HepG2 (cell line): Measurements from ENCODE around the gene CEP97. TPM values are rescaled to one million over a fixed set of nuclear protein-coding genes. Genes with fewer than 3 reads are reported as not detected.
A peak's percentile ranks its signal among the peaks of the same experiment; 100 is the strongest.

ENCODE experiments used
- AGO2 ChIP-seq: fragments of 200-400 bp; formaldehyde crosslinking; optimal IDR thresholded peaks from 2 replicates; pipeline ENCODE3; 2017; ENCODE audit warnings: mild to moderate bottlenecking, low read depth, low read length, moderate library complexity
- BCL3 ChIP-seq: sonication (generic); formaldehyde crosslinking; IDR thresholded peaks from 2 replicates; pipeline ENCODE4 v1.5.1; 2020; ENCODE audit warnings: mild to moderate bottlenecking, missing genetic modification reagents, moderate library complexity
- E2F5 ChIP-seq: sonication (generic); formaldehyde crosslinking; conservative IDR thresholded peaks from 2 replicates; pipeline ENCODE4 v1.4.0; 2020; ENCODE audit warnings: missing genetic modification reagents
- ETV6 ChIP-seq: sonication (generic); formaldehyde crosslinking; conservative IDR thresholded peaks from 2 replicates; pipeline ENCODE4 v1.4.0; 2020; ENCODE audit warnings: missing genetic modification reagents
- FOXC1 ChIP-seq: sonication (generic); formaldehyde crosslinking; IDR thresholded peaks from 2 replicates; pipeline ENCODE4 v1.8.0; 2022; ENCODE audit warnings: mild to moderate bottlenecking, missing genetic modification reagents, borderline replicate concordance
- IRF2 ChIP-seq: IDR thresholded peaks from 2 replicates; pipeline ENCODE4 v1.6.1; 2018; ENCODE audit warnings: missing genetic modification reagents, missing compliant biosample characterization
- NCOA2 ChIP-seq: sonication (generic); formaldehyde crosslinking; IDR thresholded peaks from 2 replicates; pipeline ENCODE4 v1.8.0; 2022; ENCODE audit warnings: inconsistent platforms
- NFYB ChIP-seq: sonication (generic); formaldehyde crosslinking; IDR thresholded peaks from 2 replicates; pipeline ENCODE4 v1.4.0; 2020; ENCODE audit warnings: missing genetic modification reagents
- PAF1 ChIP-seq: IDR thresholded peaks from 2 replicates; pipeline ENCODE4 v1.6.1; 2016; ENCODE audit warnings: missing genetic modification reagents, missing compliant biosample characterization
- RFXAP ChIP-seq: sonication (generic); formaldehyde crosslinking; IDR thresholded peaks from 2 replicates; pipeline ENCODE4 v1.4.0; 2020; ENCODE audit warnings: missing genetic modification reagents, borderline replicate concordance
- SATB2 ChIP-seq: sonication (generic); formaldehyde crosslinking; IDR thresholded peaks from 2 replicates; pipeline ENCODE4 v1.5.0; 2020; ENCODE audit warnings: missing genetic modification reagents
- YEATS4 ChIP-seq: sonication (generic); formaldehyde crosslinking; IDR thresholded peaks from 2 replicates; pipeline ENCODE4 v1.4.0; 2020; ENCODE audit warnings: missing genetic modification reagents, borderline replicate concordance
- ZNF737 ChIP-seq: sonication (generic); formaldehyde crosslinking; IDR thresholded peaks from 2 replicates; pipeline ENCODE4 v1.5.0; 2020; ENCODE audit warnings: missing genetic modification reagents, mild to moderate bottlenecking, borderline replicate concordance
- ZNF761 ChIP-seq: sonication (generic); formaldehyde crosslinking; conservative IDR thresholded peaks from 2 replicates; pipeline ENCODE4 v1.4.0; 2020; ENCODE audit warnings: mild to moderate bottlenecking, missing genetic modification reagents
- polyA plus RNA-seq, 8 experiments: library from polyadenylated mRNA; depleted of rRNA in 3 of 8; stranded (reverse) in 7 of 8; unstranded in 1 of 8; fragments of >200 nt; fragmentation: Illumina TruSeq in 4 of 8; extraction: Trizol in 4 of 8; gene quantifications; 2 replicates each; pipeline versions ENCODE4 v1.2.1 to v1.2.3, GENCODE V29; 2011 to 2016; ENCODE audit warnings: low read depth in 4 of 8, missing spikeins in 1 of 8, mixed read lengths in 1 of 8; ENCODE audit not compliant: insufficient read depth in 1 of 8
- total RNA-seq, 5 experiments: library from RNA; depleted of rRNA; stranded (reverse); fragments of >200 nt; fragmentation: Illumina TruSeq; extraction: Trizol; gene quantifications; 2 replicates each; pipeline ENCODE4 v1.2.3, GENCODE V29; 2016; ENCODE audit warnings: low read depth in 1 of 5
- TF ChIP-seq, protein P1 (sequence below): sonication (generic); formaldehyde crosslinking; IDR thresholded peaks from 2 replicates; pipeline ENCODE4 v1.9.0; 2021; ENCODE audit warnings: missing genetic modification reagents, borderline replicate concordance
- TF ChIP-seq, protein P2 (sequence below): IDR thresholded peaks from 2 replicates; pipeline ENCODE4 v1.6.1; 2016; ENCODE audit warnings: control low read depth
- TF ChIP-seq, protein P3 (sequence below): sonication (generic); formaldehyde crosslinking; IDR thresholded peaks from 2 replicates; pipeline ENCODE4 v1.8.1; 2022; ENCODE audit warnings: low read depth, mild to moderate bottlenecking, missing genetic modification reagents
- TF ChIP-seq, protein P4 (sequence below): sonication (generic); formaldehyde crosslinking; IDR thresholded peaks from 2 replicates; pipeline ENCODE4 v1.8.0; 2022; ENCODE audit warnings: missing genetic modification reagents, mild to moderate bottlenecking, borderline replicate concordance

CEP97 gene
- total and polyA plus RNA-seq, 2 of the 13 experiments (the other 11 are each of a cell fraction or from before 2014, with no cell fraction given), result 0.99 to 6.5 TPM

- TF ChIP-seq BCL3 (CRISPR knock-in tag) (0 out of 2 replicates have a peak, but pooled peaks have one; percentile 19), RFXAP (CRISPR knock-in tag) (peak; percentile 94), ZNF737 (CRISPR knock-in tag) (no peak), E2F5 (CRISPR knock-in tag) (no peak; the same call in 1 of the 2 replicates), ZNF761 (CRISPR knock-in tag) (0 out of 2 replicates have a peak, but pooled peaks have one; percentile 20), AGO2 (peak; percentile 94), PAF1 (CRISPR knock-in tag) (no peak), IRF2 (CRISPR knock-in tag) (peak; percentile 97), SATB2 (CRISPR knock-in tag) (peak; percentile 71; the same call in 1 of the 2 replicates), NFYB (CRISPR knock-in tag) (peak; percentile 93), NCOA2 (CRISPR knock-in tag) (peak; percentile 36), YEATS4 (CRISPR knock-in tag) (peak; percentile 91), ETV6 (no peak), FOXC1 (CRISPR knock-in tag) (no peak; the same call in 1 of the 2 replicates)
- TF ChIP-seq, protein P1, sequence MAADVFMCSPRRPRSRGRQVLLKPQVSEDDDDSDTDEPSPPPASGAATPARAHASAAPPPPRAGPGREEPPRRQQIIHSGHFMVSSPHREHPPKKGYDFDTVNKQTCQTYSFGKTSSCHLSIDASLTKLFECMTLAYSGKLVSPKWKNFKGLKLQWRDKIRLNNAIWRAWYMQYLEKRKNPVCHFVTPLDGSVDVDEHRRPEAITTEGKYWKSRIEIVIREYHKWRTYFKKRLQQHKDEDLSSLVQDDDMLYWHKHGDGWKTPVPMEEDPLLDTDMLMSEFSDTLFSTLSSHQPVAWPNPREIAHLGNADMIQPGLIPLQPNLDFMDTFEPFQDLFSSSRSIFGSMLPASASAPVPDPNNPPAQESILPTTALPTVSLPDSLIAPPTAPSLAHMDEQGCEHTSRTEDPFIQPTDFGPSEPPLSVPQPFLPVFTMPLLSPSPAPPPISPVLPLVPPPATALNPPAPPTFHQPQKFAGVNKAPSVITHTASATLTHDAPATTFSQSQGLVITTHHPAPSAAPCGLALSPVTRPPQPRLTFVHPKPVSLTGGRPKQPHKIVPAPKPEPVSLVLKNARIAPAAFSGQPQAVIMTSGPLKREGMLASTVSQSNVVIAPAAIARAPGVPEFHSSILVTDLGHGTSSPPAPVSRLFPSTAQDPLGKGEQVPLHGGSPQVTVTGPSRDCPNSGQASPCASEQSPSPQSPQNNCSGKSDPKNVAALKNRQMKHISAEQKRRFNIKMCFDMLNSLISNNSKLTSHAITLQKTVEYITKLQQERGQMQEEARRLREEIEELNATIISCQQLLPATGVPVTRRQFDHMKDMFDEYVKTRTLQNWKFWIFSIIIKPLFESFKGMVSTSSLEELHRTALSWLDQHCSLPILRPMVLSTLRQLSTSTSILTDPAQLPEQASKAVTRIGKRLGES, result 0 out of 2 replicates have a peak, but pooled peaks have one; percentile 45
- TF ChIP-seq, protein P2, sequence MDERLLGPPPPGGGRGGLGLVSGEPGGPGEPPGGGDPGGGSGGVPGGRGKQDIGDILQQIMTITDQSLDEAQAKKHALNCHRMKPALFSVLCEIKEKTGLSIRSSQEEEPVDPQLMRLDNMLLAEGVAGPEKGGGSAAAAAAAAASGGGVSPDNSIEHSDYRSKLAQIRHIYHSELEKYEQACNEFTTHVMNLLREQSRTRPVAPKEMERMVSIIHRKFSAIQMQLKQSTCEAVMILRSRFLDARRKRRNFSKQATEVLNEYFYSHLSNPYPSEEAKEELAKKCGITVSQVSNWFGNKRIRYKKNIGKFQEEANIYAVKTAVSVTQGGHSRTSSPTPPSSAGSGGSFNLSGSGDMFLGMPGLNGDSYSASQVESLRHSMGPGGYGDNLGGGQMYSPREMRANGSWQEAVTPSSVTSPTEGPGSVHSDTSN (CRISPR knock-in tag), result peak; percentile 37; the same call in 1 of the 2 replicates
- TF ChIP-seq, protein P3, sequence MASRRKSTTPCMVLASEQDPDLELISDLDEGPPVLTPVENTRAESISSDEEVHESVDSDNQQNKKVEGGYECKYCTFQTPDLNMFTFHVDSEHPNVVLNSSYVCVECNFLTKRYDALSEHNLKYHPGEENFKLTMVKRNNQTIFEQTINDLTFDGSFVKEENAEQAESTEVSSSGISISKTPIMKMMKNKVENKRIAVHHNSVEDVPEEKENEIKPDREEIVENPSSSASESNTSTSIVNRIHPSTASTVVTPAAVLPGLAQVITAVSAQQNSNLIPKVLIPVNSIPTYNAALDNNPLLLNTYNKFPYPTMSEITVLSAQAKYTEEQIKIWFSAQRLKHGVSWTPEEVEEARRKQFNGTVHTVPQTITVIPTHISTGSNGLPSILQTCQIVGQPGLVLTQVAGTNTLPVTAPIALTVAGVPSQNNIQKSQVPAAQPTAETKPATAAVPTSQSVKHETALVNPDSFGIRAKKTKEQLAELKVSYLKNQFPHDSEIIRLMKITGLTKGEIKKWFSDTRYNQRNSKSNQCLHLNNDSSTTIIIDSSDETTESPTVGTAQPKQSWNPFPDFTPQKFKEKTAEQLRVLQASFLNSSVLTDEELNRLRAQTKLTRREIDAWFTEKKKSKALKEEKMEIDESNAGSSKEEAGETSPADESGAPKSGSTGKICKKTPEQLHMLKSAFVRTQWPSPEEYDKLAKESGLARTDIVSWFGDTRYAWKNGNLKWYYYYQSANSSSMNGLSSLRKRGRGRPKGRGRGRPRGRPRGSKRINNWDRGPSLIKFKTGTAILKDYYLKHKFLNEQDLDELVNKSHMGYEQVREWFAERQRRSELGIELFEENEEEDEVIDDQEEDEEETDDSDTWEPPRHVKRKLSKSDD (CRISPR knock-in tag), result peak; percentile 98
- TF ChIP-seq, protein P4, sequence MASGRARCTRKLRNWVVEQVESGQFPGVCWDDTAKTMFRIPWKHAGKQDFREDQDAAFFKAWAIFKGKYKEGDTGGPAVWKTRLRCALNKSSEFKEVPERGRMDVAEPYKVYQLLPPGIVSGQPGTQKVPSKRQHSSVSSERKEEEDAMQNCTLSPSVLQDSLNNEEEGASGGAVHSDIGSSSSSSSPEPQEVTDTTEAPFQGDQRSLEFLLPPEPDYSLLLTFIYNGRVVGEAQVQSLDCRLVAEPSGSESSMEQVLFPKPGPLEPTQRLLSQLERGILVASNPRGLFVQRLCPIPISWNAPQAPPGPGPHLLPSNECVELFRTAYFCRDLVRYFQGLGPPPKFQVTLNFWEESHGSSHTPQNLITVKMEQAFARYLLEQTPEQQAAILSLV (CRISPR knock-in tag), result no peak
These were observed 47.5 kb upstream of the CEP97 start, which contains the start of gene ZBTB11 (continued) for GRCh38 chr3:101676765-101677435.
